Breast epithelium (tissue), 3 donors: ENCODE data around the gene STEAP1.

Source experiments
- CTCF ChIP-seq, 3 donors: fragments of 450-650 bp; IDR thresholded peaks; one replicate each; pipeline ENCODE4 v1.5.1; 2016 to 2017; ENCODE audit warnings: antibody characterized with exemption in 3 of 3, mild to moderate bottlenecking in 3 of 3, moderate library complexity in 3 of 3
- POLR2A ChIP-seq: fragments of 450-650 bp; IDR thresholded peaks from one replicate; pipeline ENCODE4 v1.6.1; 2016; ENCODE audit warnings: antibody characterized with exemption, mild to moderate bottlenecking, moderate library complexity

GRCh38 chr7:90207956-90208355 lies 53.7 kb downstream of the STEAP1 start:
- TF ChIP-seq CTCF (IDR thresholded peaks at IDR 0.05), result no peak
- no peak for TF ChIP-seq POLR2A
